Nephron progenitor cell (in vitro differentiated cells): ENCODE data around the gene CGB2.

Source experiments
- DNase-seq: peaks from one replicate; pipeline ENCODE4 v3.0.0; 2021
- H3K27ac Mint-ChIP-seq: 2 replicates; pipeline ENCODE4 v1.8.0; 2021; ENCODE audit warnings: mild to moderate bottlenecking, moderate library complexity, mixed read lengths
- H3K27me3 Mint-ChIP-seq: 2 replicates; pipeline ENCODE4 v1.8.0; 2021; ENCODE audit warnings: mild to moderate bottlenecking, low read depth, mixed read lengths; ENCODE audit not compliant: poor library complexity
- H3K36me3 Mint-ChIP-seq: 2 replicates; pipeline ENCODE4 v1.8.0; 2021; ENCODE audit warnings: low read depth, mixed read lengths
- H3K4me1 Mint-ChIP-seq: 2 replicates; pipeline ENCODE4 v1.8.0; 2021; ENCODE audit warnings: mixed read lengths
- H3K4me3 Mint-ChIP-seq: 2 replicates; pipeline ENCODE4 v1.8.0; 2021; ENCODE audit warnings: mild to moderate bottlenecking, moderate library complexity, mixed read lengths
- H3K9me3 Mint-ChIP-seq: 2 replicates; pipeline ENCODE4 v1.8.0; 2021; ENCODE audit warnings: mild to moderate bottlenecking, moderate library complexity, mixed read lengths
- CTCF ChIP-seq: fragments of 200-600 bp; sonication (generic); IDR thresholded peaks from 2 replicates; pipeline ENCODE4 v1.5.0; 2021; ENCODE audit warnings: antibody characterized with exemption

CGB2 gene

GRCh38 chr19:48988860-48989259, 42.8 kb upstream of the CGB2 start:
- no peak overlapping the region for H3K4me3 Mint-ChIP-seq
- H3K27ac Mint-ChIP-seq: peak overlapping the region; percentile 36
- peaks cover 26% of the 10 kb centered on the region for H3K4me1 Mint-ChIP-seq
- no peak for DNase-seq
- peaks cover 49% of the 10 kb centered on the region for H3K36me3 Mint-ChIP-seq
- no peak for TF ChIP-seq CTCF
- no peaks in the 10 kb centered on the region for H3K9me3 Mint-ChIP-seq
- no peaks in the 10 kb centered on the region for H3K27me3 Mint-ChIP-seq

GRCh38 chr19:48989701-48990291, 41.9 kb upstream of the CGB2 start:
- no peak for DNase-seq
- Mint-ChIP-seq H3K27ac (peak overlapping the region; percentile 23), H3K4me3 (peak overlapping the region; percentile 2), H3K4me1 (peaks cover 36% of the 10 kb centered on the region), H3K9me3 (no peaks in the 10 kb centered on the region), H3K36me3 (peaks cover 49% of the 10 kb centered on the region), H3K27me3 (no peaks in the 10 kb centered on the region)
- TF ChIP-seq CTCF: no peak

GRCh38 chr19:48990400-48990799, 41.3 kb upstream of the CGB2 start:
- no peak for DNase-seq
- Mint-ChIP-seq H3K36me3 (peaks cover 43% of the 10 kb centered on the region), H3K4me1 (peaks cover 42% of the 10 kb centered on the region), H3K9me3 (no peaks in the 10 kb centered on the region), H3K4me3 (peak overlapping the region; percentile 36), H3K27me3 (no peaks in the 10 kb centered on the region), H3K27ac (peak overlapping the region; percentile 23)
- no peak for TF ChIP-seq CTCF

GRCh38 chr19:48991011-48991609, 40.6 kb upstream of the CGB2 start:
- Mint-ChIP-seq H3K4me3 (peak overlapping the region; percentile 98), H3K27ac (peak overlapping the region; percentile 59)

GRCh38 chr19:48991873-48992580, 39.7 kb upstream of the CGB2 start:
- H3K27me3 Mint-ChIP-seq: no peaks in the 10 kb centered on the region
- peaks cover 34% of the 10 kb centered on the region for H3K36me3 Mint-ChIP-seq
- TF ChIP-seq CTCF: no peak
- H3K27ac Mint-ChIP-seq: peak overlapping the region; percentile 99
- no peak for DNase-seq
- no peaks in the 10 kb centered on the region for H3K9me3 Mint-ChIP-seq
- peak overlapping the region; percentile 98 for H3K4me3 Mint-ChIP-seq
- peaks cover 43% of the 10 kb centered on the region for H3K4me1 Mint-ChIP-seq

More at GRCh38 chr19:48991011-48991609, 40.6 kb upstream of the CGB2 start:
- no peak for DNase-seq
- peaks cover 38% of the 10 kb centered on the region for H3K36me3 Mint-ChIP-seq
- TF ChIP-seq CTCF: no peak
- H3K4me1 Mint-ChIP-seq: peaks cover 43% of the 10 kb centered on the region
- no peaks in the 10 kb centered on the region for H3K9me3 Mint-ChIP-seq
- H3K27me3 Mint-ChIP-seq: no peaks in the 10 kb centered on the region
